CD4-positive, alpha-beta T cell (primary cell): ENCODE data around the gene RAB17. TPM values are rescaled to one million over a fixed set of nuclear protein-coding genes. Genes with fewer than 3 reads are reported as not detected.

ENCODE experiments used
- ATAC-seq: fragments of 200-7000 bp; cut with Tn5 transposase; one replicate; pipeline ENCODE4 v1.10.0; 2022; ENCODE audit warnings: mild to moderate bottlenecking; ENCODE audit not compliant: poor library complexity
- CTCF ChIA-PET: fragments of 350-600 bp; sonication (Branson Sonifier 250); formaldehyde crosslinking; loops from one replicate; lab custom pipeline; 2021; ENCODE audit warnings: antibody characterized with exemption, inconsistent platforms; lab: Charles Lee
- POLR2A ChIA-PET: fragments of 350-600 bp; sonication (Branson Sonifier 250); formaldehyde crosslinking; loops from one replicate; lab custom pipeline; 2021; ENCODE audit warnings: antibody characterized with exemption, inconsistent platforms; lab: Charles Lee
- DNase-seq, 14 experiments: peaks; one replicate each; pipeline ENCODE4 v3.0.0-alpha.2; 2013 to 2020; ENCODE audit warnings: mixed read lengths in 2 of 14
- H3K27ac ChIP-seq, 2 donors: one replicate each; pipeline versions ENCODE4 v1.5.1 to v1.7.0; 2013; ENCODE audit warnings: low read length in 2 of 2, low read depth in 1 of 2, mild to moderate bottlenecking in 1 of 2
- H3K27me3 ChIP-seq, 2 experiments: 1 replicate in 1 of 2; 2 replicates in 1 of 2; pipeline versions ENCODE4 v1.6.1 to v1.7.0; 2013; ENCODE audit warnings: low read length in 2 of 2, control low read depth in 1 of 2, mild to moderate bottlenecking in 1 of 2, moderate library complexity in 1 of 2; ENCODE audit not compliant: insufficient read depth in 2 of 2, control insufficient read depth in 1 of 2
- H3K36me3 ChIP-seq: one replicate; pipeline ENCODE4 v1.6.1; 2013; ENCODE audit warnings: low read length, control low read depth; ENCODE audit not compliant: insufficient read depth
- H3K4me1 ChIP-seq: one replicate; pipeline ENCODE4 v1.6.1; 2013; ENCODE audit warnings: low read length, control low read depth; ENCODE audit not compliant: insufficient read depth
- H3K4me3 ChIP-seq: one replicate; pipeline ENCODE4 v1.5.1; 2013; ENCODE audit warnings: mild to moderate bottlenecking, low read length, moderate library complexity
- H3K9me3 ChIP-seq, 2 experiments: 1 replicate in 1 of 2; 2 replicates in 1 of 2; pipeline versions ENCODE4 v1.6.1 to v1.7.0; 2013; ENCODE audit warnings: low read length in 2 of 2, mild to moderate bottlenecking in 2 of 2, control low read depth in 1 of 2, moderate library complexity in 1 of 2; ENCODE audit not compliant: control insufficient read depth in 1 of 2, insufficient read depth in 1 of 2
- H3K27ac Mint-ChIP-seq: one replicate; pipeline ENCODE4 v1.8.0; 2020; ENCODE audit warnings: mixed read lengths
- H3K27me3 Mint-ChIP-seq: one replicate; pipeline ENCODE4 v1.8.0; 2021; ENCODE audit warnings: mixed read lengths
- H3K36me3 Mint-ChIP-seq: one replicate; pipeline ENCODE4 v1.8.0; 2021; ENCODE audit warnings: low read depth, mixed read lengths
- H3K4me1 Mint-ChIP-seq: one replicate; pipeline ENCODE4 v1.8.0; 2021; ENCODE audit warnings: low read depth, mixed read lengths
- H3K4me3 Mint-ChIP-seq: one replicate; pipeline ENCODE4 v1.8.0; 2020; ENCODE audit warnings: mild to moderate bottlenecking, mixed read lengths
- H3K9me3 Mint-ChIP-seq: one replicate; pipeline ENCODE4 v1.8.0; 2020; ENCODE audit warnings: mixed read lengths
- CTCF ChIP-seq: fragments of 200-600 bp; IDR thresholded peaks from one replicate; pipeline ENCODE4 v1.8.0; 2022; ENCODE audit warnings: antibody characterized with exemption, mild to moderate bottlenecking
- intact Hi-C, 2 experiments: fragments of 100-400 bp; cut with DNase I in 1 of 2; cut with micrococcal nuclease in 1 of 2; formaldehyde crosslinking; loops; one replicate each; pipeline versions ENCODE4 v1.15.1 to v1.9.0; 2023 to 2025; cut with DNase I, micrococcal nuclease
- total RNA-seq, 174 experiments: library from RNA in 2 of 174; stranded (reverse) in 2 of 174; gene quantifications; one replicate each; pipeline ENCODE4 v1.2.3 and lab custom pipeline; 2021 to 2026

RAB17 gene
- total RNA-seq, 2 experiments from 2014 or later: not detected

- Histone ChIP-seq H3K27ac (no peak overlapping the region), H3K36me3 (no peaks in the 10 kb centered on the region), H3K4me3 (no peak overlapping the region), H3K27me3 (peaks cover 0 to 3% of the 10 kb centered on the region in 2 experiments), H3K9me3 (peaks cover 0 to 4% of the 10 kb centered on the region in 2 experiments), H3K4me1 (no peaks in the 10 kb centered on the region)
- TF ChIP-seq CTCF: no peak
- Mint-ChIP-seq H3K27me3 (peaks cover 5% of the 10 kb centered on the region), H3K4me3 (no peak overlapping the region), H3K36me3 (no peaks in the 10 kb centered on the region), H3K9me3 (no peaks in the 10 kb centered on the region), H3K4me1 (no peaks in the 10 kb centered on the region), H3K27ac (no peak overlapping the region)
- no peak for DNase-seq
- no peak for ATAC-seq
- ChIA-PET CTCF (interaction anchor here (1.6 kb wide), 1 partner anchor 37 kb away, joined by 4 read pairs; no protein-coding TSS in a partner anchor), POLR2A (no interaction called here)
- intact Hi-C loops: no loop called here
These were observed 40.7 kb downstream of the RAB17 start for GRCh38 chr2:237549643-237550415.

GRCh38 chr2:237549216-237549615, 41.3 kb downstream of the RAB17 start:
- H3K9me3 Mint-ChIP-seq: no peaks in the 10 kb centered on the region
- peaks cover 0 to 3% of the 10 kb centered on the region in 2 experiments for H3K27me3 ChIP-seq
- H3K27ac ChIP-seq: no peak overlapping the region
- no peaks in the 10 kb centered on the region for H3K4me1 Mint-ChIP-seq
- peaks cover 0 to 2% of the 10 kb centered on the region in 2 experiments for H3K9me3 ChIP-seq
- TF ChIP-seq CTCF: no peak
- intact Hi-C loops: no loop called here
- peaks cover 5% of the 10 kb centered on the region for H3K27me3 Mint-ChIP-seq
- ChIA-PET CTCF (interaction anchor here (1.6 kb wide), 1 partner anchor 37 kb away, joined by 4 read pairs; no protein-coding TSS in a partner anchor), POLR2A (no interaction called here)
- no peak for DNase-seq
- H3K36me3 ChIP-seq: no peaks in the 10 kb centered on the region
- H3K4me1 ChIP-seq: no peaks in the 10 kb centered on the region
- H3K4me3 Mint-ChIP-seq: no peak overlapping the region
- H3K27ac Mint-ChIP-seq: no peak overlapping the region
- no peak for ATAC-seq
- no peak overlapping the region for H3K4me3 ChIP-seq
- H3K36me3 Mint-ChIP-seq: no peaks in the 10 kb centered on the region

GRCh38 chr2:237547841-237548416, 42.6 kb downstream of the RAB17 start:
- Mint-ChIP-seq H3K4me1 (no peaks in the 10 kb centered on the region), H3K27me3 (no peaks in the 10 kb centered on the region), H3K36me3 (no peaks in the 10 kb centered on the region), H3K27ac (no peak overlapping the region), H3K9me3 (no peaks in the 10 kb centered on the region), H3K4me3 (no peak overlapping the region)
- no peaks in the 10 kb centered on the region for H3K9me3 ChIP-seq
- ChIA-PET CTCF (no interaction called here), POLR2A (no interaction called here)
- no peaks in the 10 kb centered on the region for H3K36me3 ChIP-seq
- H3K4me1 ChIP-seq: no peaks in the 10 kb centered on the region
- H3K4me3 ChIP-seq: no peak overlapping the region
- ATAC-seq: no peak
- no peak for TF ChIP-seq CTCF
- peaks cover 0 to 3% of the 10 kb centered on the region in 2 experiments for H3K27me3 ChIP-seq
- no peak for DNase-seq
- intact Hi-C loops: no loop called here
- no peak overlapping the region for H3K27ac ChIP-seq
